Bone marrow (tissue), 2 donors: ENCODE results near the gene ELOVL7.
"Not testable (repeated sequence)": the region's sequence is repeated elsewhere in the genome, so short reads cannot be mapped to it uniquely, and the experiment has no call there.

ENCODE experiments used
- DNase-seq, 2 donors: peaks; one replicate each; lab custom pipeline; 2025; lab: John Stamatoyannopoulos, UW

Gene ELOVL7

DNA sequence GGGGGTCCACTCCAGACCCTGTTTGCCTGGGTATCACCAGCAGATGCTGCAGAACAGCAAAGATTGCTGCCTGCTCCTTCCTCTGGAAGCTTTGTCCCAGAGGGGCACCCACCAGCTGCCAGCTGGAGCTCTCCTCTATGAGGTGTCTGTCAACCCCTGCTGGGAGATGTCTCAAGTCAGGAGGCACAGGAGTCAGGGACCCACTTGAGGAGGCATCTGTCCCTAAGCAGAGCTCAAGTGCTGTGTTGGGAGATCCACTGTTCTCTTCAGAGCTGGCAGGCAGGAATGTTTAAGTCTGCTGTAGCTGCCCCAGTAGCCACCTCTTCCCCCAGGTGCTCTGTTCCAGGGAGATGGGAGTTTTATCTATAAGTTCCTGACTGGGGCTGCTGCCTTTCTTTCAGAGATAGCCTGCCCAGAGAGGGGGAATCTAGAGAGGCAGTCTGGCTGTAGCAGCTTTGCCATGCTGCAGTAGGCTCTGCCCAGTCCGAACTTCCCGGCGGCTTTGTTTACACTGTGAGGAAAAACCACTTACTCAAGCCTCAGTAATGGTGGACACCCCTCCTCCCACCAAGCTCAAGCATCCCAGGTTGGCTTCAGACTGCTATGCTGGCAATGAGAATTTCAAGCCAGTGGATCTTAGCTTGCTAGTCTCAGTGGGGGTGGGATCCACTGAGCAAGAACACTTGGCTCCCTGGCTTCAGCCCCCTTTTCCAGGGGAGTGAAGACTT lies 128.7 kb downstream of the ELOVL7 start:
- DNase-seq = not testable (repeated sequence)

DNA sequence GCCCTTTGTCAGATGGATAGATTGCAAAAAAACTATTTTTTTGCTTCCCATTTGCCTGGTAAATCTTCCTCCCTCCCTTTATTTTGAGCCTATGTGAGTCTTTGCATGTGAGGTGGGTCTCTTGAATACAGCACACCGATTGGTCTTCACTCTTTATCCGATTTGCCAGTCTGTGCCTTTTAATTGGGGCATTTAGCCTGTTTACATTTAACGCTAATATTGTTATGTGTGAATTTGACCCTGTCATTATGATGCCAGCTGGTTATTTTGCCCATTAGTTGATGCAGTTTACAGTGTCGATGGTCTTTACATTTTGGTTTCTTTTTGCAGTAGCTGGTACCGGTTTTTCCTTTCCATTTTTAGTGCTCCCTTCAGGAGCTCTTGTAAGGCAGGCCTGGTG lies 131.1 kb downstream of the ELOVL7 start:
- no peak for DNase-seq

DNA sequence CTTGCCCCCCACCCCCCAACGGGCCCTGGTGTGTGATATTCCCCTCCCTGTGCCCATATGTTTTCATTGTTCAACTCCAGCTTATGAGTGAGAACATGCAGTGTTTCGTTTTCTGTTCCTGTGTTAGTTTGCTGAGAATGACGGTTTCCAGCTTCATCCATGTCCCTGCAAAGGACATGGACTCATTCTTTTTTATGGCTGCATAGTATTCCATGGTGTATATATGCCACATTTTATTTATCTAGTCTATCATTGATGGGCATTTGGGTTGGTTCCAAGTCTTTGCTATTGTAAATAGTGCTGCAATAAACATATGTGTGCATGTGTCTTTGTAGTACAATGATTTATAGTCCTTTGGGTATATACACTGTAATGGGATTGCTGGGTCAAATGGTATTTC lies 132.2 kb downstream of the ELOVL7 start:
- not testable (repeated sequence) for DNase-seq

DNA sequence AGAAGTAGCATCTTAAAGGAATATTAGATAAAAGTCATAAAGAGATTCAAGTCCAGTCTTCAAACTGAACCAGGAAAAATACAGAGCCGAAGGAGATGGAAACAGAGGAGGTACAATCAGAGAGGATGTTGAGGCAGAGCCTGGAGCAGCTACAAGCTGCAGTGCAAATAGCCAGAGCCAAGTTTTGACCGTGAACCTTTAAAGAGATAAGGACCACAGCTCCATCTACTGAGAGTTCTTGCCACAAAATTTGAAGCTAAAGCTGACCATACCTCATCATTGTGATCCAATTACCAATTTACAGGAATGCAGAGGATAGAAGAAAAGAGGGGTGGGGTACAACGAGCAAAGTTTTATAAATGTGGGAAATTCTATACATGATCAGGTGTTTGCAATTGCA lies 133.7 kb downstream of the ELOVL7 start:
- no peak for DNase-seq

DNA sequence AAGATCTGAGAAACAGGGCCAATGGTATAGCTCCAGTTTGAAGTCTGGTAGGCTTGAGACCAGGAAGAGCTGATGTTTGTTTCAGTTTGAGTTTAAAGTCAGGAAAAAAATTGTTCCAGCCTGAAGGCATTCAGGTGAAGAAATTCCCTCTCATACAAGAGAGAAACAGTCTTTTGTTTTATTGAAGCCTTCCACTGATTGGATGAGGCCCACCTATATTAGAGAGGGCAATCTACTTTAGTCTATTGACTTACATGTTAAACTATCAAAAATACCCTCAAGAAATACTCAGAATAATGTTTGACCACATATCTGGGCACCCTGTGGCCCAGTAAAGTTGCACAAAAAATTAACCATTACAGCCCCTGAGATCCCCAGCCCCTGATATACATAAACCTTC lies 138.9 kb downstream of the ELOVL7 start:
- DNase-seq = no peak

DNA sequence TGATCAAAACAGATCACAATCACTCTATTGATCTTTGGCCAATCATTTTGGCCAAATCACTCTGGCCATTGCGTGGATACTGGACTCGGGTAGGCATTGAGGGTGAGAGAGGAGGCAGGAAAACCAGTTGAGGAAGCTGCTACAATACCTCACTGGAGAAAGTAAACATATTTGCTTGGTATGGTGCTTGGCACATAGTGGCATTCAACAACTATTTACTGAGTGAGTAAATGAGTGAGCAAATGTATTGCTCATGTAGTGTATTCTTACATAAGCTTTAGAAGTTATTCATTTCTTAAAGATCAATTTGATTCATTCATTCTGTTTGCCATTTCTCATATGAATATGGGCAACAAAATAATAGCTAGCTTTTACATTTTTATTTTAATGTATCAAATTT lies 140.1 kb downstream of the ELOVL7 start:
- DNase-seq = no peak
